ENCODE results near the gene ANKFN1.

GRCh38 chr17:56347639-56348038, 194.4 kb downstream of the ANKFN1 start:
- TF ChIP-seq CTCF (IDR thresholded peaks at IDR 0.05): no peak
- no peak for TF ChIP-seq EP300 (IDR thresholded peaks at IDR 0.05)
- no peak for TF ChIP-seq POLR2A (IDR thresholded peaks at IDR 0.05)
- TF ChIP-seq POLR2AphosphoS5 (IDR thresholded peaks at IDR 0.05): no peak
